Activated CD4-positive, alpha-beta T cell treated with anti-CD3 and anti-CD28 coated beads, Interleukin-2, amount 10 ng/mL, durations not matched to agents 24 days and 14 days (primary cell): ENCODE data around the gene ETS1. TPM values are rescaled to one million over a fixed set of nuclear protein-coding genes. Genes with fewer than 3 reads are reported as not detected.

ENCODE experiments used
- DNase-seq: peaks from one replicate; pipeline ENCODE4 v3.0.0; 2022
- H3K27ac Mint-ChIP-seq: one replicate; pipeline ENCODE4 v1.8.0; 2022; ENCODE audit warnings: mild to moderate bottlenecking, mixed read lengths
- H3K27me3 Mint-ChIP-seq: one replicate; pipeline ENCODE4 v1.8.0; 2022; ENCODE audit warnings: mixed read lengths
- H3K36me3 Mint-ChIP-seq: one replicate; pipeline ENCODE4 v1.8.0; 2022; ENCODE audit warnings: low read depth, mild to moderate bottlenecking, mixed read lengths
- H3K4me1 Mint-ChIP-seq: one replicate; pipeline ENCODE4 v1.8.0; 2021; ENCODE audit warnings: mixed read lengths
- H3K4me3 Mint-ChIP-seq: one replicate; pipeline ENCODE4 v1.8.0; 2022; ENCODE audit warnings: mild to moderate bottlenecking, moderate library complexity, mixed read lengths
- H3K9me3 Mint-ChIP-seq: one replicate; pipeline ENCODE4 v1.8.0; 2021; ENCODE audit warnings: mixed read lengths
- intact Hi-C: fragments of 100-400 bp; cut with micrococcal nuclease; formaldehyde crosslinking; loops from one replicate; pipeline ENCODE4 v1.15.1; 2023
- total RNA-seq: library from RNA; stranded (reverse); gene quantifications from 2 replicates; pipeline ENCODE4 v1.2.3, GENCODE V29; 2022

Gene ETS1
- total RNA-seq, 1 donor from 2014 or later, result 454 TPM

GRCh38 chr11:128595221-128595620 lies 7.9 kb upstream of the ETS1 start:
- Mint-ChIP-seq H3K27ac (no peak overlapping the region), H3K9me3 (peaks cover 11% of the 10 kb centered on the region), H3K4me3 (no peak overlapping the region), H3K27me3 (peaks cover 20% of the 10 kb centered on the region), H3K36me3 (peaks cover 2% of the 10 kb centered on the region), H3K4me1 (peaks cover 9% of the 10 kb centered on the region)
- intact Hi-C loops, result no loop called here
- DNase-seq, result no peak

GRCh38 chr11:128594226-128594625 lies 6.9 kb upstream of the ETS1 start:
- H3K36me3 Mint-ChIP-seq, result peaks cover 2% of the 10 kb centered on the region
- H3K4me3 Mint-ChIP-seq, result no peak overlapping the region

GRCh38 chr11:128593281-128593680 lies 5.9 kb upstream of the ETS1 start:
- H3K27ac Mint-ChIP-seq, result no peak overlapping the region
- H3K4me1 Mint-ChIP-seq, result peaks cover 4% of the 10 kb centered on the region
- H3K36me3 Mint-ChIP-seq, result peaks cover 2% of the 10 kb centered on the region
- peaks cover 24% of the 10 kb centered on the region for H3K27me3 Mint-ChIP-seq
- no peak overlapping the region for H3K4me3 Mint-ChIP-seq
- DNase-seq, result no peak
- H3K9me3 Mint-ChIP-seq, result peaks cover 7% of the 10 kb centered on the region
- intact Hi-C loops, result no loop called here

More at GRCh38 chr11:128594226-128594625, 6.9 kb upstream of the ETS1 start:
- Mint-ChIP-seq H3K9me3 (peaks cover 7% of the 10 kb centered on the region), H3K27ac (no peak overlapping the region), H3K4me1 (peaks cover 4% of the 10 kb centered on the region), H3K27me3 (peaks cover 24% of the 10 kb centered on the region)
- intact Hi-C loops, result no loop called here
- DNase-seq, result no peak

- peaks cover 2% of the 10 kb centered on the region for H3K36me3 Mint-ChIP-seq
- no peak for DNase-seq
- no peak overlapping the region for H3K4me3 Mint-ChIP-seq
- peaks cover 24% of the 10 kb centered on the region for H3K27me3 Mint-ChIP-seq
- H3K4me1 Mint-ChIP-seq, result peaks cover 4% of the 10 kb centered on the region
- intact Hi-C loops, result no loop called here
- no peak overlapping the region for H3K27ac Mint-ChIP-seq
- peaks cover 7% of the 10 kb centered on the region for H3K9me3 Mint-ChIP-seq
These were observed 5.1 kb upstream of the ETS1 start for GRCh38 chr11:128592454-128592853.

GRCh38 chr11:128590587-128590986 lies 3.2 kb upstream of the ETS1 start:
- Mint-ChIP-seq H3K36me3 (peaks cover 2% of the 10 kb centered on the region), H3K4me1 (peaks cover 2% of the 10 kb centered on the region), H3K4me3 (no peak overlapping the region), H3K27ac (no peak overlapping the region), H3K9me3 (peaks cover 7% of the 10 kb centered on the region), H3K27me3 (peaks cover 30% of the 10 kb centered on the region)
- intact Hi-C loops, result no loop called here
- no peak for DNase-seq

- peaks cover 4% of the 10 kb centered on the region for H3K9me3 Mint-ChIP-seq
- DNase-seq, result no peak
- peaks cover 2% of the 10 kb centered on the region for H3K36me3 Mint-ChIP-seq
- H3K4me1 Mint-ChIP-seq, result no peaks in the 10 kb centered on the region
- intact Hi-C loops, result loop anchor here (2.0 kb wide), 1 partner anchor 13 kb away; no protein-coding TSS in a partner anchor
- peaks cover 30% of the 10 kb centered on the region for H3K27me3 Mint-ChIP-seq
- H3K4me3 Mint-ChIP-seq, result no peak overlapping the region
- H3K27ac Mint-ChIP-seq, result no peak overlapping the region
These were observed 2.6 kb upstream of the ETS1 start for GRCh38 chr11:128589998-128590397.

- intact Hi-C loops, result loop anchor here (2.0 kb wide), 1 partner anchor 15 kb away; no protein-coding TSS in a partner anchor
- Mint-ChIP-seq H3K9me3 (no peaks in the 10 kb centered on the region), H3K27me3 (peaks cover 29% of the 10 kb centered on the region), H3K27ac (no peak overlapping the region), H3K4me1 (peaks cover 4% of the 10 kb centered on the region), H3K4me3 (no peak overlapping the region), H3K36me3 (no peaks in the 10 kb centered on the region)
- DNase-seq, result no peak
These were observed 735 bp upstream of the ETS1 start for GRCh38 chr11:128588093-128588492.

- intact Hi-C loops, result no loop called here
- Mint-ChIP-seq H3K4me1 (peaks cover 13% of the 10 kb centered on the region), H3K9me3 (no peaks in the 10 kb centered on the region), H3K27me3 (peaks cover 19% of the 10 kb centered on the region), H3K27ac (no peak overlapping the region), H3K4me3 (no peak overlapping the region), H3K36me3 (no peaks in the 10 kb centered on the region)
- DNase-seq, result no peak
These were observed 669 bp downstream of the ETS1 start for GRCh38 chr11:128586689-128587088.

- Mint-ChIP-seq H3K27me3 (peaks cover 13% of the 10 kb centered on the region), H3K4me1 (peaks cover 22% of the 10 kb centered on the region), H3K9me3 (no peaks in the 10 kb centered on the region), H3K36me3 (no peaks in the 10 kb centered on the region), H3K27ac (no peak overlapping the region), H3K4me3 (no peak overlapping the region)
- DNase-seq, result no peak
- intact Hi-C loops, result no loop called here
These were observed 1.7 kb downstream of the ETS1 start for GRCh38 chr11:128585498-128586238.

- intact Hi-C loops, result loop anchor here (5.0 kb wide), 1 partner anchor 148 kb away; no protein-coding TSS in a partner anchor
- no peak overlapping the region for H3K4me3 Mint-ChIP-seq
- DNase-seq, result no peak
- H3K27ac Mint-ChIP-seq, result no peak overlapping the region
- H3K9me3 Mint-ChIP-seq, result no peaks in the 10 kb centered on the region
- H3K36me3 Mint-ChIP-seq, result no peaks in the 10 kb centered on the region
- H3K27me3 Mint-ChIP-seq, result peaks cover 7% of the 10 kb centered on the region
- H3K4me1 Mint-ChIP-seq, result peaks cover 34% of the 10 kb centered on the region
These were observed 3.1 kb downstream of the ETS1 start for GRCh38 chr11:128584253-128584652.

GRCh38 chr11:128582496-128583366 lies 4.6 kb downstream of the ETS1 start:
- intact Hi-C loops, result loop anchor here (5.0 kb wide), 1 partner anchor 150 kb away; no protein-coding TSS in a partner anchor

GRCh38 chr11:128581561-128582272 lies 5.6 kb downstream of the ETS1 start:
- Mint-ChIP-seq H3K27ac (no peak overlapping the region), H3K27me3 (peaks cover 6% of the 10 kb centered on the region), H3K9me3 (no peaks in the 10 kb centered on the region), H3K4me1 (peaks cover 39% of the 10 kb centered on the region), H3K36me3 (no peaks in the 10 kb centered on the region), H3K4me3 (no peak overlapping the region)
- intact Hi-C loops, result loop anchor here (2.0 to 5.0 kb wide), 3 partner anchors 151 to 355 kb away; no protein-coding TSS in a partner anchor
- DNase-seq, result no peak

More at GRCh38 chr11:128582496-128583366, 4.6 kb downstream of the ETS1 start:
- H3K9me3 Mint-ChIP-seq, result no peaks in the 10 kb centered on the region
- peak overlapping the region; percentile 81 for H3K27ac Mint-ChIP-seq
- peaks cover 35% of the 10 kb centered on the region for H3K4me1 Mint-ChIP-seq
- peak overlapping the region; percentile 59 for H3K4me3 Mint-ChIP-seq
- H3K36me3 Mint-ChIP-seq, result no peaks in the 10 kb centered on the region
- H3K27me3 Mint-ChIP-seq, result peaks cover 7% of the 10 kb centered on the region
- DNase-seq, result no peak

GRCh38 chr11:128580612-128581011 lies 6.7 kb downstream of the ETS1 start:
- peak overlapping the region; percentile 94 for H3K27ac Mint-ChIP-seq
- no peak for DNase-seq
- peak overlapping the region; percentile 71 for H3K4me3 Mint-ChIP-seq
- H3K36me3 Mint-ChIP-seq, result no peaks in the 10 kb centered on the region
- no peaks in the 10 kb centered on the region for H3K9me3 Mint-ChIP-seq
- peaks cover 46% of the 10 kb centered on the region for H3K4me1 Mint-ChIP-seq
- peaks cover 2% of the 10 kb centered on the region for H3K27me3 Mint-ChIP-seq
- intact Hi-C loops, result loop anchor here (1.0 to 5.0 kb wide), 10 partner anchors 29 to 354 kb away; no protein-coding TSS in a partner anchor
